Measurements from ENCODE around the gene FOXD4L3.
"Not testable (repeated sequence)": the region's sequence is repeated elsewhere in the genome, so short reads cannot be mapped to it uniquely, and the experiment has no call there.

FOXD4L3 gene

GRCh38 chr9:68342265-68343025 lies 39.8 kb downstream of the FOXD4L3 start:
- intact Hi-C loops (cut with DNase I); DNase-seq: not testable (repeated sequence)

- intact Hi-C loops (cut with DNase I); DNase-seq: not testable (repeated sequence)
Measured at GRCh38 chr9:68343242-68343641, 40.6 kb downstream of the FOXD4L3 start.

- DNase-seq; intact Hi-C loops (cut with DNase I): not testable (repeated sequence)
Measured at GRCh38 chr9:68343992-68344391, 41.3 kb downstream of the FOXD4L3 start.

- intact Hi-C loops (cut with DNase I); DNase-seq: not testable (repeated sequence)
Measured at GRCh38 chr9:68351689-68352088, 49.0 kb downstream of the FOXD4L3 start.
